Skeletal muscle tissue (tissue), 4 donors: ENCODE measurements around the gene MDM1. TPM values are rescaled to one million over a fixed set of nuclear protein-coding genes. Genes with fewer than 3 reads are reported as not detected.

Source experiments
- H3K27ac ChIP-seq: one replicate; pipeline ENCODE4 v1.7.0; 2013; ENCODE audit warnings: mild to moderate bottlenecking, low read depth, low read length, inconsistent platforms
- H3K27me3 ChIP-seq, 3 donors: one replicate each; pipeline ENCODE4 v1.7.0; 2013; ENCODE audit warnings: low read length in 3 of 3; ENCODE audit not compliant: control insufficient read depth in 3 of 3, insufficient read depth in 3 of 3
- H3K36me3 ChIP-seq, 3 donors: one replicate each; pipeline ENCODE4 v1.7.0; 2013; ENCODE audit warnings: low read length in 3 of 3; ENCODE audit not compliant: control insufficient read depth in 3 of 3, insufficient read depth in 3 of 3
- H3K4me1 ChIP-seq, 3 donors: one replicate each; pipeline ENCODE4 v1.7.0; 2013; ENCODE audit warnings: low read length in 3 of 3, mild to moderate bottlenecking in 3 of 3; ENCODE audit not compliant: control insufficient read depth in 3 of 3, insufficient read depth in 3 of 3
- H3K4me3 ChIP-seq, 3 donors: one replicate each; pipeline ENCODE4 v1.7.0; 2013; ENCODE audit warnings: low read length in 3 of 3
- H3K9ac ChIP-seq, 3 donors: one replicate each; pipeline ENCODE4 v1.7.0; 2013; ENCODE audit warnings: low read length in 3 of 3, mild to moderate bottlenecking in 3 of 3, moderate library complexity in 2 of 3, low read depth in 1 of 3
- H3K9me3 ChIP-seq, 3 donors: one replicate each; pipeline ENCODE4 v1.7.0; 2013; ENCODE audit warnings: low read length in 3 of 3; ENCODE audit not compliant: control insufficient read depth in 3 of 3
- total RNA-seq: library from RNA; depleted of rRNA; stranded (reverse); fragments of >200 nt; gene quantifications from one replicate; pipeline ENCODE4 v1.2.3, GENCODE V29; 2014
- donor health status: Osteomylitis.

Gene MDM1
- total RNA-seq, 1 donor from 2014 or later: 8.9 TPM

GRCh38 chr12:68356986-68357385, 24.8 kb upstream of the MDM1 start:
- H3K27ac ChIP-seq: no peak overlapping the region
- no peaks in the 10 kb centered on the region for H3K27me3 ChIP-seq
- no peak overlapping the region for H3K4me3 ChIP-seq
- no peaks in the 10 kb centered on the region for H3K36me3 ChIP-seq
- peaks cover 4 to 8% (median 7%) of the 10 kb centered on the region in 3 donors for H3K4me1 ChIP-seq
- H3K9ac ChIP-seq: no peak overlapping the region
- no peaks in the 10 kb centered on the region for H3K9me3 ChIP-seq

- Histone ChIP-seq H3K9ac (no peak overlapping the region), H3K36me3 (no peaks in the 10 kb centered on the region), H3K9me3 (no peaks in the 10 kb centered on the region), H3K27ac (no peak overlapping the region), H3K4me3 (no peak overlapping the region), H3K27me3 (no peaks in the 10 kb centered on the region), H3K4me1 (peaks cover 4 to 8% (median 7%) of the 10 kb centered on the region in 3 donors)
These were observed 24.0 kb upstream of the MDM1 start for GRCh38 chr12:68356060-68356695.

GRCh38 chr12:68354977-68355541, 22.9 kb upstream of the MDM1 start:
- H3K9ac ChIP-seq: no peak overlapping the region
- no peaks in the 10 kb centered on the region for H3K36me3 ChIP-seq
- peaks cover 4 to 10% (median 7%) of the 10 kb centered on the region in 3 donors for H3K4me1 ChIP-seq
- no peaks in the 10 kb centered on the region for H3K27me3 ChIP-seq
- H3K9me3 ChIP-seq: no peaks in the 10 kb centered on the region
- H3K27ac ChIP-seq: no peak overlapping the region
- no peak overlapping the region for H3K4me3 ChIP-seq

GRCh38 chr12:68352067-68352466, 19.9 kb upstream of the MDM1 start:
- H3K9ac ChIP-seq: no peak overlapping the region
- H3K27ac ChIP-seq: no peak overlapping the region
- no peaks in the 10 kb centered on the region for H3K27me3 ChIP-seq
- H3K4me1 ChIP-seq: peaks cover 0 to 3% (median 0%) of the 10 kb centered on the region in 3 donors
- no peak overlapping the region for H3K4me3 ChIP-seq
- no peaks in the 10 kb centered on the region for H3K9me3 ChIP-seq
- no peaks in the 10 kb centered on the region for H3K36me3 ChIP-seq

- no peak overlapping the region for H3K9ac ChIP-seq
- no peak overlapping the region for H3K27ac ChIP-seq
- H3K27me3 ChIP-seq: no peaks in the 10 kb centered on the region
- H3K4me1 ChIP-seq: peaks cover 0 to 3% (median 0%) of the 10 kb centered on the region in 3 donors
- H3K9me3 ChIP-seq: no peaks in the 10 kb centered on the region
- H3K36me3 ChIP-seq: no peaks in the 10 kb centered on the region
- no peak overlapping the region for H3K4me3 ChIP-seq
These were observed 18.6 kb upstream of the MDM1 start for GRCh38 chr12:68350753-68351152.

- Histone ChIP-seq H3K27me3 (no peaks in the 10 kb centered on the region), H3K27ac (no peak overlapping the region), H3K4me1 (peaks cover 0 to 3% (median 0%) of the 10 kb centered on the region in 3 donors), H3K9ac (no peak overlapping the region), H3K4me3 (no peak overlapping the region), H3K9me3 (no peaks in the 10 kb centered on the region), H3K36me3 (no peaks in the 10 kb centered on the region)
These were observed 17.9 kb upstream of the MDM1 start for GRCh38 chr12:68349921-68350606.

GRCh38 chr12:68349220-68349621, 17.1 kb upstream of the MDM1 start:
- Histone ChIP-seq H3K27me3 (no peaks in the 10 kb centered on the region), H3K4me3 (no peak overlapping the region), H3K27ac (no peak overlapping the region), H3K9me3 (no peaks in the 10 kb centered on the region), H3K36me3 (no peaks in the 10 kb centered on the region), H3K9ac (no peak overlapping the region), H3K4me1 (peaks cover 0 to 3% (median 0%) of the 10 kb centered on the region in 3 donors)

GRCh38 chr12:68348419-68348818, 16.3 kb upstream of the MDM1 start:
- Histone ChIP-seq H3K4me1 (peaks cover 0 to 3% (median 0%) of the 10 kb centered on the region in 3 donors), H3K9me3 (no peaks in the 10 kb centered on the region), H3K36me3 (no peaks in the 10 kb centered on the region), H3K27ac (no peak overlapping the region), H3K9ac (no peak overlapping the region), H3K4me3 (no peak overlapping the region), H3K27me3 (no peaks in the 10 kb centered on the region)

GRCh38 chr12:68345763-68346162, 13.6 kb upstream of the MDM1 start:
- no peaks in the 10 kb centered on the region for H3K27me3 ChIP-seq

GRCh38 chr12:68344126-68344525, 12.0 kb upstream of the MDM1 start:
- H3K27me3 ChIP-seq: no peaks in the 10 kb centered on the region
- no peaks in the 10 kb centered on the region for H3K36me3 ChIP-seq
- H3K9ac ChIP-seq: no peak overlapping the region
- no peaks in the 10 kb centered on the region for H3K9me3 ChIP-seq
- no peak overlapping the region for H3K4me3 ChIP-seq
- no peaks in the 10 kb centered on the region for H3K4me1 ChIP-seq
- H3K27ac ChIP-seq: no peak overlapping the region

More at GRCh38 chr12:68345763-68346162, 13.6 kb upstream of the MDM1 start:
- H3K4me1 ChIP-seq: peaks cover 0 to 3% (median 0%) of the 10 kb centered on the region in 3 donors
- no peak overlapping the region for H3K9ac ChIP-seq
- no peak overlapping the region for H3K4me3 ChIP-seq
- H3K27ac ChIP-seq: no peak overlapping the region
- no peaks in the 10 kb centered on the region for H3K36me3 ChIP-seq
- H3K9me3 ChIP-seq: no peaks in the 10 kb centered on the region
